GM19025 (cell line): ENCODE measurements around the gene HERC5.
A peak's percentile ranks its signal among the peaks of the same experiment; 100 is the strongest.
"Not testable (repeated sequence)": the region's sequence is repeated elsewhere in the genome, so short reads cannot be mapped to it uniquely, and the experiment has no call there.

ENCODE experiments used
- ATAC-seq: cut with Tn5 transposase; IDR thresholded peaks from one replicate; pipeline ENCODE4 v1.9.1; 2021; ENCODE audit warnings: mild to moderate bottlenecking, low read depth, moderate library complexity; ENCODE audit not compliant: unreplicated experiment

Gene HERC5

GRCh38 chr4:88517825-88518224, 60.9 kb downstream of the HERC5 start:
- no peak for ATAC-seq

GRCh38 chr4:88518911-88519310, 62.0 kb downstream of the HERC5 start:
- ATAC-seq = no peak

- no peak for ATAC-seq
These were observed 65.9 kb downstream of the HERC5 start for GRCh38 chr4:88522702-88523324.

- ATAC-seq = peak; percentile 72
These were observed 66.6 kb downstream of the HERC5 start, which contains the start of gene PYURF for GRCh38 chr4:88523325-88524129. Gene PYURF (minus strand): TSS chr4:88523776. CDS start chr4:88523700, 76 bp downstream.

- ATAC-seq = no peak
These were observed 67.3 kb downstream of the HERC5 start for GRCh38 chr4:88524171-88524570.

- no peak for ATAC-seq
These were observed 69.4 kb downstream of the HERC5 start for GRCh38 chr4:88526221-88526815.

GRCh38 chr4:88527787-88528186, 70.9 kb downstream of the HERC5 start:
- ATAC-seq = peak; percentile 49

GRCh38 chr4:88528861-88529260, 71.9 kb downstream of the HERC5 start:
- ATAC-seq = no peak

GRCh38 chr4:88531549-88531948, 74.6 kb downstream of the HERC5 start:
- no peak for ATAC-seq

- ATAC-seq = no peak
These were observed 76.3 kb downstream of the HERC5 start for GRCh38 chr4:88533088-88533790.

GRCh38 chr4:88533937-88534750, 77.2 kb downstream of the HERC5 start:
- no peak for ATAC-seq

GRCh38 chr4:88535090-88535755, 78.3 kb downstream of the HERC5 start:
- no peak for ATAC-seq

- no peak for ATAC-seq
These were observed 80.8 kb downstream of the HERC5 start for GRCh38 chr4:88537709-88538108.

- not testable (repeated sequence) for ATAC-seq
These were observed 82.6 kb downstream of the HERC5 start for GRCh38 chr4:88539322-88540068.

- no peak for ATAC-seq
These were observed 92.9 kb downstream of the HERC5 start for GRCh38 chr4:88549815-88550214.
